ENCODE measurements around the gene IDUA.
A peak's percentile ranks its signal among the peaks of the same experiment; 100 is the strongest.
"Not testable (repeated sequence)": the region's sequence is repeated elsewhere in the genome, so short reads cannot be mapped to it uniquely, and the experiment has no call there.

IDUA gene

DNA sequence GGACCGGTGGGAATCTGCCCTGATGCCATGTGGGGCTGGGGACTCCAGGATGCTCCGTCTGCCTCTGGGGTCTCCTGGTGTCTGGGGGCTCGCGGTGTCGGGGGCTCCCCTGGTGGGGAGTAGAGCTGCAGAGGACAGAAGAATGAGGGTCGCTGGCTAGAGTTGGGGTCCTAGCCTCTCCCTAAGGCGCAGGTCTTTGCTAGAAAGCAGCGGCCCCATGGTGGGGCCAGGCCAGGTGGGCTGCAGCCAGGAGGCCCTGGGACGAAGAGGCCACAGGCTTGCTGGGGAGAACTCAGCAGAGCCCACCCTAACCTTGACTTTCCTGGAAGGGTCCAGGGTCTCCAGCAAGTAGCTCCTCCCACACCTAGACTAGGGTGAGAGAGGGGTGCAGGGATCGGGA, 46.0 kb downstream of the IDUA start:
- no peak for DNase-seq

DNA sequence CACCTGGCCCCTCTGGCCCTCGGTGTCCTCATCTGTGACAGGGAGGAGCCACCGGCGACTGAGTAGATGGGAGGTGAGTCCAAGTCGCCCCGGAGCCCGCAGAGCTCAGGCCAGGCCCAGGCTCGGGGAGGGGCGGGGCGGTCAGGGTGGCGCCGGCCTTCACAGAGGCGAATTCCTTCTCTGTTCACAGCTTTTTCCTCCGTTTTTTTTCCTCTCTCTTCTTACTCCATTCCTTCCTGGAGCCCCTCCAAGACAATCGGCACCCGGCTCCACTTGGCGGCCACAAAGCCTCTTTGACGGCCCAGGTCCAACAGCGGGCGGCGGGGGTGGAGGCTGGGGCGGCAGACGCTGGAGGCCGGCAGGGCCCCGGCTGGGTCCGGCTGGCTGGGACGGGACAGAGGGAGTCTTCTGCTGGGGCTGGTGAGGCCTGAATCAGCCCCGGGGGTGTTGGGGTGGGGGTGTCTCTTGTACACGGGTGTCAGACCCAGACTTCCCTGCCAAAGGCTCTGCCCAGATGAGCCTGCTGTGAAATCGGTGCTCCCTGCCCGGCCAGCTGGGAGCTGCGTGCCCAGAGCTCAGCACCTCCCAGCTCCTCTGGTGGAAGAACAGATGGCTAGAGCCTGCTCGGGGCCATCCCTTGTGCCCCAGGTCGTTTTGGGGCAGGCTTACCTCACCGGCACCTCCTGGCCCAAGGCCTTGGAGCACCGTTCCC, 47.2 kb downstream of the IDUA start:
- DNase-seq = no peak

DNA sequence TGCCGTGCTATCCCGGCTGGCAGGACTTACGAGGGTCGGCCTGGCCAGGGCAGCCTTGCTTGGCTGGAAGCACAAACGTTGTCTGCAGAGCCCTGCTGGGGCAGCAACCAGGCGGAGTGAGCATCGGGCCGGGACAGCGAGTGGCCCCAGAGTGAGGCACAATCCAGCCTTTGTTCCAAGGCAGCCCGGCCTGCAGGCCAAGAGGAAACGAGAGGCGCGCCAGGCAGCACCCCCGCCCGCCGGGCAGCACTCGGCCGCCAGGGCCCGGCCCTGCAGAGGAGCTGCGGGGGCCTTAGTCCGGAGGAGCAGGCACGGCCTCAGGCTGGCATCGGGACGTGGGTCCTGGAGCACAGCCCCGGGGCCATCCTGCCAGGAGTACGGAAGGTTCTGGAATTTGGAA, 48.7 kb downstream of the IDUA start:
- DNase-seq = no peak

DNA sequence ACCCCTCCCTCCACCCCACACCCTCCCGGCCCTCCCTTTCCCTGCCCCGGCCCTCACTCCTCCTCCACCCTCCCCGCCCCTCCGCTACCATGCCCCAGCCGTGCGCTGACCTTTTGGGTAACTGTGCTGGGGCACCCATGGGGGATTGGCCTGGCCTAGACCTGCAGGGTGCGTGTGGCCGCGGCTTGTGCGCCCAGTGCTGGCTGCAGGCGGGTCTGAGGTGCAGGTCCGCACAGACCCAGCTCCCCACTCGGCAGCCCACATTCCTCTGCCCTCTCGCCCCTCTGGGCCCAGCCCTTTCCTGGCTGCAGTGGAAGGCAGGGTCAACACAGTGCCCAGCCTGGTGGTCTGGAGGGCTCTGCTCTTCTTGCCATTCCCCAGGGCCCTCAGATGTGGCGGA, 49.3 kb downstream of the IDUA start:
- no peak for DNase-seq

DNA sequence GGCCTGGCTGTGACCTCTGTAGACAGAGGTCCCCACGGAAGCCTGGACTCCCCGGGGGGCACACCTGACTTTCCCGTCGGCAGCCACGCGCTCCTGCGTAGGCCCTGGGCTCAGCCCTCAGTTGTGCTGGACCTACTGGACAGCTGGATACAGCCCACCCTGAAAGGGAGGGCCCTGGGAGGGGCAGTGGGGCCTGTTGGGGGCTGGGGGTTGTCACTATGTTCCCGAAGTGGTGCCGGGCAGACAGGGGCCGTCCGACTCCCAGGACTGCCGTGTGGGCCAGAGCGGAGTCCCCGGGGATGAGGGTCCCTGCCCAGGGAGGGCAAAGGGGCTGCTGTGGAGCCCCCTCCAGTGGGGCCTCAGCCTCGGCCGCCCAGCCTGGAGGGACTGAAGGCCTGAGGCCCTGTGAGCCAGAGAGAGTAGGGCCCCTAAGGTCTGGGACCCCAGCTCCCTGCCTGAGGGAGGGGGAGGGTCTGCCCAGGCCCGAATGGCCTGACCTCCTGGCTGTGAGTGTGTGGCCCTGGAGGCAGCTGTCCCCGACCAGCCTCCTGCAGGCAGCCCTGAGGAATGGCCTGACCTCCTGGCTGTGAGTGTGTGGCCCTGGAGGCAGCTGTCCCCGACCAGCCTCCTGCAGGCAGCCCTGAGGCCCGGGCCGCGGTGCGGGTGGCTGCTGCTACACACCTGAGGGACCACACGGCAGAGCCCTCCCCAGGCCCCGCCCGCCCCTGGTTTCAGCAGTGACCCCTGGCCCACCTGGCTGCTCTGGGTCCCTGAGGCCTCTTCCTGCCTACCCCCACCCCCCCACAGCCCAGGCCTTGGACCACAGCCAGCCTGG, 50.3 kb downstream of the IDUA start:
- no peak for DNase-seq

DNA sequence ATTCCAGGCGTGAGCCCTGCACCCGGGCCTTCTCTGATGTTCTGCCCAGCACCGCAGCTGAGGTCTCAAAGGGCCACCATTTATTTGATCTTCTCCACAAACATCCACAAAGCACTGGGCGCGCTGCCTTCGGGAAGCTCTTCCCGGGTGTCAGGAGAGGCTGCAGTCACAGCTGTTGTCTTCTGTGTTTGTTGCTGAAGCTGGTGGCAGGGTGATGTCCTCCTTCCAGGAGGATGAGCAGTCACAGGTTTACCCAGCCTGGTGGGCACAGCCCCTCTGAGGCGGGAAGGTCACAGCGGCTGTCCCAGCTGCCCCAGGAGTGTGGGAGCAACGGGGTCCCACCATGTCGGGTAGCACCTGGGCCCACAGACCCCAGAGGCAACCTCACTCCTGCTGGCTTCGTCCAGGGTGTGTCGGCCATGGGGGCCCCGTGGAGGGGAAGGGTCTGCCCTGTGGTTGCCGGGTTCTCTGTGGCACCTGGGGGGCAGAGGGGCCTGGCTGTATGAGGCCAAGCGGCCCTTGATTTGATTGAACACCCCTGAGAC, 52.2 kb downstream of the IDUA start:
- DNase-seq = no peak

DNA sequence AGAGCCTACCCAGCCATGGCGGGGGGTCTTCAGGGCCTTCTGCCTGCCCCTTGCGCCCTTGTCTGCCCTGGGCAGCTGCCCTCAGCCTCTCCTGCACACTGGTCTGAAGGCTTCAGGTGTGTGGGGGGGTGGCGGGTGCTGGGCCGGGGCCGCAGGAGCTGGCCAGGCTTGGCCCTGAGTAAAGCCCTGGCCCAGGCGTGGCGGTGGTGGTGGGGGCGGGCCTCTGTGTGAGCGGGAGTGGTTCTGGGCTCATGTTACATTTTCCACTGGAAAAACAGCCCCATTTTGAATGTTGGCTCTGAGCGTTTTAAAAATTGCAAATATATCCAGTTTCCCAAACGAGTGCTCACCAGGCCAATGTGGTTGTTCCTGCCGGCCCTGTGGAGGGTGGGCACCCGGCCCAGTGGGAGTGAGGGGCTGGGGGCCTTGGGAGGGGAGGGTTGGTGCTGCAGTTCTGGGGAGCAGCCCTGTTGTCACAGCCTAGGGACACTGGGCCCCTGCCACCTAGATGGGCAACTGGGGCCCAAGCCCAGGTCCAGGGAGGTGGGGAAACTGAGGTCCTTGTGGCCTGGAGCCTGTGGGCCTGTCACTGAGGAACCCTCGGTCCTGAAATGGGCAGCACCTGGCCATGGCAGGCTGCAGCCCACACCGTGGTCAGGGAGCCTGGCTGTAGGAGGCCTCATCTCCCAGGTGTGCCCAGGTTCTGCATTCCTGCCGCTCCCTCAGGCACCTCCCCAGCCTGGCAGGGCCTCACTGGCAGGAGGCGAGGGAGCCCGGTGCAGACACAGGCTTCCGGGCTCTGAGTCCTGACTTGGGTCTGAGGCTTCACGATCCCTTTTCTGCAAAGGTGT, 52.9 kb downstream of the IDUA start:
- no peak for DNase-seq

DNA sequence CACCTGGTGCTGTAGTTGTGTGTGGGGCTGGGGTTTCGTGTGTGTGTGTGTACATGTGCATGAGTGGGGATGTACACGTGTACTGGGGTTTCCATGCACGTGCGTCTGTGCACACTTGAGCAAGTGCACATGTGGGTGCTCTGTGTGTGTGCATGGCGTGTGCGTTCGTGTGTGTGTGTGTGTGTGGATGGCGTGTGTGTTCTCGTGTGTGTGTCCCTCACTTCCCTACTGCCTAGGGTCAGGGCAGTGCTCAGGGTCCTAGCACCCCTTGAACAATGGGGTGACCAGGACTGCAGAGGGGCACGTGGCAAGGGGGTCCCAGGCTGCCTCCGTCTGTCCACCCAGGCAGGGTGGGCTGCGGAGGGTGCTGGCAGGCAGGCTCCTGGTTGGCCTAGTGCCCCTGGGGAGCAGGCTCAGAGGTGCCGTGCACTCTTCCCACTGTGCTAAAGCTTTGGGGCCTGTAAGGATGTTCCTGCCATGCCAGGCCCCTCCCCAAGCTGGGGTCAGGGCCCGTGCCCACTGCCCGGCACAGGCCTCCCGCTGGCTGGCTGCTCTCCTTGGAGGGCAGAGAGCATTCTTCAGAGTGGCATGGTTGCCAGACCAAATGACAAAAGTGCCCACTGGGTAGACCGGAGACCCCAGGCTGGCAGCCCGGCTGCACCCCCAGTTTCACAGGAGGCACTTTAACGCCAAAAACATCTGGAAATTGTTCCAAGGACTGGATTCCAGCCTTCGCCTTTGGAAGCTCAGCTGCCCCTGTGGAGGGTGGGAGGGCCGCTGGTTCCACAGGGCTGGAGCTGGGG, 53.7 kb downstream of the IDUA start:
- DNase-seq = no peak

DNA sequence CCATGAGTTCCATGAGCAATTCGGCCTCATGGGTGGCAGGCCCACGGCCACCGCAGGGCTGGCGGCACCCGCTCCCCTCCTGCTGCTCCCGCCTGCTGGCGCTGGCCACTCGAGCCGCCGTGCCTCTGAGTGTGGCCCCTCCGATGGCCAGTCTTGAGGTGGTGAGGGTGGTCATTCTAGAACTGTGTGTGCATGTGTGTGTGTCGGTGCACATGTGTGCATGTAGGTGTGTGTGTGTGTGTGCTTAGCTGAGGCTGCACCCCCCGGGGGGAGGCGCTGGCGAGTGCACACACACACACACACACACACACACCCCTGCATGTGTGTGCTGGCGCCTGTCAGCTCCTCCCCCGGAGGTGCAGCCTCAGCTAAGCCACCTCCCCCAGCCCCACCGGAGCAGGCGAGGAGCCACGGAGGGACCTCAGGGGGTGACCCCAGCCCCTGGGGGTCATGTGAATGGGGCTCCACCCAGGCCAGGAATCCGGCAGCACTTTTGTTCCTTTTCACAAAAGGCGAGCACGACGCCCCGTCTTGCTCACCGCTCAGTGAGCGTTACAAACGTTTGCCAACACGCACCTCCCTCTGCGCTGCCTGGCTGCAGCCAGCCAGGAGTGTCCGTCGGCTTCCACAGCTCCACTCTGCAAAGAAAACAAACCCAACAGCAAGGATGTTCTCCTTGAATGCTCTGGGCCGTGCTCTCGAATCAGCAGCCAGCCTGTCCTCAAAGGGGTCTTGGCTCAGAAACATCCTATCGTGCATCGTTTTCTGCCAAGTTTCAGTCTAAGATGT, 54.5 kb downstream of the IDUA start:
- DNase-seq = no peak

DNA sequence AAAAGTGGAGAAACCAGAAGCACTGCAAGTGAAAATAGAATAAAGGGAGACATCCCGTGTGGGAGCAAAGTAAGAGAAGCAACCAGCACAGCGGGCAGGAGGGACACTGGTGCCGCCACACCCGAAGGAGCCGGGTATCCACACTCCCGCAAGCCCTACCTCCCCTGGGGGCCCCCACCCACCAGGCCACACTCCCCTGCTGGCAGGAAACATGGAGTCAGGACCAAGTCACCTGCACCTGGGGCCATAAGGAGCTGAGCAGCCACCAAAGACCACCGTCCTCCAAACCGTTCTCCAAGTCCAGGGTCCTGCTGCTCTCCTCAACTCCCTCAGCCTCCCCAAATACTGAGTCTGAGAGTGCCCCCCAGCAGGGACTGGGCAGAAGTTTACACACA, 55.1 kb downstream of the IDUA start:
- DNase-seq = no peak

DNA sequence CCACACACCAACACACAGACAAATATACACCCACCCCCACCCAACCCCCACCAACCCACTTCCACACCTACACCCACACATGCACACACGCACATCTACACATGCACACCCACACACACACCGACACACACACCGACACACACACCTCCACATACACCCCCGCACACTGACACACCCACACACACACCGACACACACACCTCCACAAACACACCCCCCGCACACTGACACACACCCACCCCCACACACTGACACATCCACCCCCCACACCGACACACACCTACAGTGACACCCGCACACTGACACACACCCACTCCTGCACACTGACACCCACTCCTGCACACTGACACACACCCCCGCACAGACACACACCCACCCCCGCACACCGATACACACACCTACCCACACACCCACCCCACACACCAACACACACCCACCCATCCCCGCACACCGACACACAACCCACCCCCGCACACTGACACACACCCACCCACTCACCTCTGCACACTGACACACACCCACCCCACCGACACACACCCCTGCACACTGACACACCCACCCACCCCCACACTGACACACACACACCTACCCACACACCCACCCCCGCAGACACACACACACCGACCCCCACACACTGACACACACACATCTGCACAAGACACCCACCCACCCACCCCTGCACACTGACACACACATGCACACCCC, 55.7 kb downstream of the IDUA start:
- no peak for DNase-seq

DNA sequence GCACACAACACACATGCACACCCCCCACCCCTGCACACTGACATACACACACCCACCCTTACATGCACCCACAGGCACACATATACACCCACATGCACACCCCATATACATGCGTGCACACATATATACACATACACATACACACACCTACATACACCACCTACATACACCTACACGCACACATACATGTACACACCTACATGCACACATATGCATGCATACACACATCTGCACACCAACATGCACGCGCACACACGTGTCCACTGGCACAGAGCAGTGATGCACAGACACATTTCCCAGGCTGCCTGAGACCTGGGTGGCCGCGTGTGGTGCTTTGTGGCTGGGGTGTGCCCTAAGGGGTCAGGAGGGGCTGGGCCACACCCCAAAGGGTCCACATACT, 56.3 kb downstream of the IDUA start:
- DNase-seq = no peak

DNA sequence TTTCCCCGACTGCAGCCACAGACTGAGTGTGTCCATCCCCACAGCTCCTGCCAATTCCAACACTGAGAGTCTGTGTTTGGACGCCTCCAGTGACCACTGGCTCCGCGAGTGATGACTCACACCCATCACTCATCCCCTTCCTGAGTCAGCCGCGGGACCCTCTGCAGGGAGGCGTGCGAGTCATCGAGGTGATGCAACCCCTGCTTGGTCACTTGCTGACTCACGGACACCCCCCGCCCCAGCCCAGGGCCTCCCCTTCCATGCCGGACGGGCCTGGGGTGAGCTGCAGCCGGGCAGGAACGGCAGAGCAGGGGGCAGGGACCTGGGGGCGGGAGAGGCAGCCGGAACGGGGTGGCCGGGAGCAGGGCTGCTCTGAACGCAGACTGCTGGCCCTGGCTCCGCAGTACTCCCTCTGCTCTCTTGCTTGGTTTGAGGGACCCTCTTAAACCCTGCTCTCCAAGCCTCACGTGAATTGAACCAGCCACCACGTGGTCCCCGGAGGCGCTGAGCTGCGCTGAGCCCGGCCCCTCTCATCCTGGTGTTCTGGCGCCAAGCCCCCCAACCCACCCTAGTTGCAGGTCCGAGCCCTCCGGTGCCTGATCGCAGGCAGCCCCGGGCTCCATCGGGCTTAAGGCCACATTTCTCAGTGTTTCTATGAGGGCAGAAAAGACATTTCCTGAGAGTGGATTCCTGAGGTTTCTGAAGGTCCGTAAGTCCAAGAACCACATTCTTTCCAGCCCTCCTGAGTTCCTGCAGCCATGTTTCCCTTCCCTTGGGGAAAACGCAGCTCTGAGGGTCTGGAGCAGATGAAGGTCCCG, 57.0 kb downstream of the IDUA start:
- peak; percentile 52 to 58 for DNase-seq

DNA sequence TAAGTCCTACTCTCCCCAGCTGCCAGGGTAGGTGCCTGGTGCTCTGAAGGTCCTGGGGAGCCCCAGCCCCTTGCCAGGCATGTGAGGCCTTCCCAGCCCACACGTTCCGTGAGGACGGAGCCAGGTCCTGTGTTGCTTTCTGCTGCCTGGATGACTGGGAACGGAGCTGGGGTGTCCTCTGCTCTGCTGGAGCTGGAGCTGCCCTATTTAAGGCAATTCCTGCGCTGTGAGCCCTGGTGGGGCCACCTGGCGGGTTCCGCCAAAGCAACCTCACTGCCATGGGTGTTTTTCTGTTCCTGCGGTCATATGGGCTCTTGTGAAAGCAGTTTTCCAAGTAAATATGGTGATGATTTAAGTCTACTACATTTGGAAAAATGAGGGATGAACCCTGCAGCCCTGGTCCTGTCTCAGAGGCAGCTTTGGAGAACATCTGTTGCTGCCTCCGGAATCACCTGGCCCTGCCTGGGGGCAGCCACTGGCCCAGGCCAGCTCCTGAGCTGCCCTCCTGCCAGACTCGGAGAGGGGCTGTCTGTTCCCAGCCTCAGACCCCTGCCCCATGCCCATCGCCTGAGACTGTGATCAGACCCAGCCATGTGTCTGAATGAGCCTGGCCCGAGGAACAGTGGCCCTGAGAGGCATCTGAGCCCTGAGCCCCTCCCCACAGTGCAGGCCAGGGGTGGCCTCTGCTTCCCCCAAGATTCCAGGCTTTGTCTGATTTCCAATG, 57.8 kb downstream of the IDUA start:
- DNase-seq = no peak

DNA sequence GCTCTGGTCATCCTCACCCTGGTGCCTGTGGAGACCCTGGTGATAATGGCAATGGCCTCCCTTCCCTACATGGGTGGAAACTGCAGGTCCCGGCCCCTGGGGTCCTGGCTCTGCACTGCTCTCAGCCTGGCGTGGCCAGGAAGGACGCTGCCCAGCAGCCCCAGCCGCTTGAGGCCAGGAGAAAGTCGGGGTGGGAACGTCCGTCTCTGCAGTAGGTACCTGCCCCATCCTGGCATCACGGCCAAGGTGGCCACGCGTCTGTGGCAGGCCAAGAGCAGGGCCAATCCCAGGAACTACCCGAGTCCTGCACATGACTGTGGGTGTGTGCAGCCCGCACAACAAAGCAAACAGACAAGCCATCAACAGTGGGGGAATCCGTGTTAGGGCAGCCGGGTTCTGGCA, 58.4 kb downstream of the IDUA start:
- DNase-seq = no peak

DNA sequence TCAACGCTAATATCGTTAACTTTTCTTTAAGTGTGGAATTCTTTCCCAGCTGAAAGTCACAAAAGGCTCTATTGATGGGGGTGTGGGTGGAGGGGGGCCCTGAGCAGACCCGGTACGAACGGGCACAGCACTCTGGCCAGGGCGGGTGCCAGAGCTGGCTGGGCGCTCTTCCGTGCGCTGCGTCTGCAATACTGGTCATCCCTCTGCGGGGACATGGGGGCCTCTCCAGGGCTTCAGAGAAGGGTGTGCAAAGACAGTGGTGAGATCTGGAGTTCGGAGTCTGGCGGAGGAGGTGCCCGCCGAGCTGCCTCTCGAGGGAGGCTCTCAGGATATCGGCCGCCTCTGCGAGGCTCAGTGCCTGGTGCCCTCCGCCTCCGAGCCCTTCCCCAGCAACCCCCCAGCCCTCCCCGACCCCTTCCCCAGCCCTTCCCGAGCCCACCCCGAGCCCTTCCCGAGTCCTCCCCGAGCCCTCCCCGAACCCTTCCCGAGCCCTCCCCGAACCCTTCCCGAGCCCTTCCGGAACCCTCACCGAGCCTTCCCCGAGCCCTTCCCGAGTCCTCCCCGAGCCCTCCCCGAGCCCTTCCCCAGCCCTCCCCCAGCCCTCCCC, 58.9 kb downstream of the IDUA start:
- no peak for DNase-seq

DNA sequence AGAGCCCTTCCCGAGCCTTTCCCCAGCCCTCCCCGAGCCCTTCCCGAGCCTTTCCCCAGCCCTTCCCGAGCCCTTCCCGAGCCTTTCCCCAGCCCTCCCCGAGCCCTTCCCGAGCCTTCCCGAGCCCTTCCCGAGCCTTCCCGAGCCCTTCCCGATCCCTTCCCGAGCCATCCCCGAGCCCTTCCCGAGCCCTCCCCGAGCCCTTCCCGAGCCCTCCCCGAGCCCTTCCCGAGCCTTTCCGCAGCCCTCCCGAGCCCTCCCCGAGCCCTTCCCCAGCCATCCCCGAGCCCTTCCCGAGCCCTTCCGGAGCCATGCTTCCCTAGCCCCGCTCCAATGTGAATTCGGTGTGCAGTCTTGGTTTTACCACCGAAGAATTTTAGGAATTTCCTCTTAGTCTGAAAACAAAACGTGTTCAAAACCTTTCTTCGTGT, 59.8 kb downstream of the IDUA start:
- DNase-seq = not testable (repeated sequence)

DNA sequence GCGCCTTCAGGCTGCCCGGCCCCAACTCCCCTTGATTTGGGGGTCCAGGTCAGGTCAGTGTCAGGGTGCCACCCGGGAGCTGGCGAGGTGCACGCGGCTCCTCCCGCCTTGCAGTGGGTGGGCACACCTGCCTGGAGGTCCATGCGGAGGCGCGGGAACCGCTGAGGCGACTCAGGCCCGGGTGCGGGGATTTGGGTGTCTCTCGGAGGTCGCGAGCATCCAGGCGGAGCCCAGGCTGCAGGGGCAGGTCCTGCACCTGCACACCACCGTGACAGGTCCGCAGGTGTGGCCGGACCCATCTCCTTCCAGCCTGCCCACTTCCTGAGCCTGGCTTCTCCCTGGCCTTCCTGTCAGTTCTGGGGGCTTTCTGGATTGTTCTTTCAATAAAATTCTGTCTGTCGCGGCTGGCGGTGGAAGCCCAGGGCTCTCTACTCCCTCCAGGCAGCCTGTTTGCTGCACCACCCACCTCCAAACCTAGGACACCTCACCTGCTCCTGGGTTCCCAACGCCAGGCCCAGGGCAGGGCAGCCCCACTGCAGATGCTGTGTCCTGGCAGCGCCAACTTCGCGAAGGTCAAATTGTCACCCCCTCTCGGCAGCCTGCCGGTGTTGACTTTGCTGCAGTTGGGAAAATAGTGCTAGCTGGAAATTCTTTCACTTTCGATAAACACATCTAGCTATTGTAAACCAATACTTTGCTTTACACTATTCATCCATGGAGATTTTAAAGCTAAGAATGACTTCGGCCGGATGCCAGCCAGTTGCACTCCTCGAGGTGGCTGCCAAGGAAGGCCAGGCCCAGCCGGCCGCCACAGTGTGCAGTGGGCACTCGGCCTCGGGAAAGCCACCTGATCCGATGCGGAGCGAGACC, 60.5 kb downstream of the IDUA start:
- DNase-seq = no peak

Measured in AML-193 (cell line).